HG03439 (cell line): ENCODE data around the gene SLC4A1.
"Not testable (repeated sequence)": the region's sequence is repeated elsewhere in the genome, so short reads cannot be mapped to it uniquely, and the experiment has no call there.

Experiments used
- ATAC-seq: cut with Tn5 transposase; IDR thresholded peaks from one replicate; pipeline ENCODE4 v1.9.1; 2021; ENCODE audit warnings: mild to moderate bottlenecking, moderate library complexity; ENCODE audit not compliant: unreplicated experiment

SLC4A1 gene

DNA sequence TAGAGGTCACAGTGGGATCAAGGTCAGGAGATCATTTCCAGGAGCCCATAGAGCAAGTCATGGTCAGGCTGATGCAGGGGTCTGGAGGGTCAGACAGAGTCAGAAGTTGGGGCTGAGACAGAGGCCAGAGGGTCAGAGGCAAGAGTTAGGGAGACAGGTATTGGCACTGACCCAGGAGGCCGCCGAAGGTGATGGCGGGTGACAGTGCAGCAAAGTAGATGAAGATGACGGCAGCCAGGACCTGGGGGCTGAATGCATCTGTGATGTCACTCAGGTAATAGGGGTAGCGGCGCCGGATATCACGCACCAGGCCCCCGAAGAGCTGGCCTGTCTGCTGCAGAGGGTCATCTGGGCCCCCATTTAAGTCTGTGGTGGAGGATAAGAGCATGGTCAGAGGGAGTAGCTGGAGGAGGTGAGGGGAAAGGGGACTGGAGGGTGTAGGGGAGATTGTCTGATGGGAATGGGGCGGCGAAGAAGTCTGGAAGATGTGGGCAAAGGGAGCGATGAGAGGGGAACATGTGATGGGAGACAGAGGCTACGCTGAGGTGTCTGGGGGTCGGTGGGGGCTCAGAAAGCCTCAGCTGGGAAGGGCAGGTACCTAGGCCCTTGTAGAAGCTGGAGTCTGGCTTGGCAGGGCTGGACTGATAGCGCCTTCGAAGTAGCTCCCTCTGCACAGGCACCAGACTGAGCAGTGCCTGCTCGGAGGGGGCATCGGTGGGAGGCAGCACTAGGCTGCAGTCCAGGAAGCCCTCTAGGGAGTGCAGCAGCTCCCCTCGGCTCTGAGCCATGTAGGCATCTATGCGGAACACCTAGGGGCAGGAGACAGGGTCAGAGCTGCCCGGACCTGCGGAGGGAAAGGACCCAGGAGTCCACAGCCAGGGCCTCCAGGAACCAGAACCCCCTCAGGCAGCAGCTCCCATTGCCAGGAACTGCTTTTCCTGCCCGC is 9.8 kb downstream of the SLC4A1 start:
- ATAC-seq = no peak

DNA sequence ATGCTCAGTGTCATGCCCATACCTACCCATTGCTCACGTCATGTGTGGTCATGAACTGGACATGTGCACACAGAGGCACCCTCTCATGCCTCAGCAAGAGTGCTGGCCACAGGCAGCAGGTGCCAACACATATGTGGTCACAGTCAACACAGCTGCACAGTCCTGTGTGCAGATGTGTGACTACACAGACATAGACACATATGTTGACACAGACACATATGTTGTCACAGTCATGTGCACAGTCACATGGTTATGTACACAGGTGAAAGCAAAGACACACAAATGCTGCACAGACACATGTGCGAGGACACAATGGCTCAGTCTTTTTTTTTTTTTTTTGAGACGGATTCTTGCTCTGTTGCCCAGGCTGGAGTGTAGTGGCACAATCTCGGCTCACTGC is 11.3 kb downstream of the SLC4A1 start:
- ATAC-seq = no peak

DNA sequence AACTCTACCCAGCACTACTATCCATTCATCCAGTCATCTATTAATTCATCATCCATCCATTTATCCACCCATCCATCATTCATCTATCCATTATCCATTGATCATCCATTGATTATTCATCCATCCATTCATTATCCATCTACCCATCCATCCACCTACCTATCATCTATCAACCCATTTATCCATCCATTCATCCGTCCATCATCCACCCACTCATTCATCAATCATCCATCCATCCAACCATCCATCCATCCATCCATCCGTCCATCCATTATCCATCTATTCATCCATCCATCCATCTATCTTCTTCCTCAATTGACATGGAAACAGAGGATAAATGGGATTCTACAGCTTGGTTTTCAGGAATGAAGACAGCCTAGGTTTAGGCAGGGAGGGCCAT is 12.0 kb downstream of the SLC4A1 start:
- no peak for ATAC-seq

DNA sequence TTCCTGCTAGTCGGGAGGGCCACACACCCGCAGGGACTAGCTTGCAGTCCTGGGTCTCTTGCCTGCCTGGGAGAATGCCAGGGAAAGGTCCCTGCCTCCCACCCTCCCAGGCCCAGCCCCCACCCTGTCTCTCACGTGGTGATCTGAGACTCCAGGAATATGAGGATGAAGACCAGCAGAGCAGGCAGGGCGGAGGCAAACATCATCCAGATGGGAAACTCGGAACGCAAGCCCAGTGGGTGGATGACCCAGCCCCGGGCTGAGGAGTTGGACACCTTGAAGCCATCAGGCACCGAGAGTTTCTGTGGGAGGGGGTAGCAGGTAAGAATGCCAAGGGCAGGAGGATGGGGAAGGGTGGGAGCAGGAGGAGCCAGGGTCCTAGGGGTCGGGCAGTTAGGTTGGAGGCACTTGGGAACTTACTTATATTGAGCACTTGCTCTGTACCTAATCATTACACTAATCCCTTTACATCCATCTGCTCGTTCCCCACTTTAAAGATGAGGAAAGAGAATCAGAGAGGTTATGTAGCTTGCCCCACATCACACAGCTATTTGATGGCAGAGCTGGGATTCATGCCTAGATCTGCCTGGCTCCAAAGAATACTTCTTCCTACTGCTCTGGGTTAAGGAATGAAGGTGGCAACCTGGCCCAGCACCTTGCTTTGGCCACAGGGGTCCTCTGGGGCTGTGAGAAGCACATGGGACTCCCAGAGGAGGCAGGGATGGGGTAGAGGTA is 13.4 kb downstream of the SLC4A1 start:
- no peak for ATAC-seq

DNA sequence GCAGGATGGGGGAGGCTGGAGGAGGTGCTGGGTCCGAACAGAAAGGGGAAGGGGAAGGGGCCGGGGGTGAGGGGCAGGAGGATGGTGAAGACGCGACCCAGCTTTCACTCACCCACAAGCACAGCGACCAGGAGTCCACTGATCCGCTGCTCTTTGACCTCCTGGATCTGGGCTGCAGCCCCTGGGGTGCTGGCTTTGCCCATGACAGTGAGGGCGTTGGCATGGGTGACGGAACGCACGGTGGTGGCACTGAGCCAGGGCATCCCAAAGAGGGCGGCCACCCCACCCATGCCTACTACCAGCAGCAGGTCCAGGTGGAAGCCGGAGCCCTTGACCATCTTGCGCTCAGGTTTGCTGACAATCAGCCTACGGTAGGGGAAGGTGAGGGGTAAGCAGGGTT is 14.9 kb downstream of the SLC4A1 start:
- no peak for ATAC-seq

DNA sequence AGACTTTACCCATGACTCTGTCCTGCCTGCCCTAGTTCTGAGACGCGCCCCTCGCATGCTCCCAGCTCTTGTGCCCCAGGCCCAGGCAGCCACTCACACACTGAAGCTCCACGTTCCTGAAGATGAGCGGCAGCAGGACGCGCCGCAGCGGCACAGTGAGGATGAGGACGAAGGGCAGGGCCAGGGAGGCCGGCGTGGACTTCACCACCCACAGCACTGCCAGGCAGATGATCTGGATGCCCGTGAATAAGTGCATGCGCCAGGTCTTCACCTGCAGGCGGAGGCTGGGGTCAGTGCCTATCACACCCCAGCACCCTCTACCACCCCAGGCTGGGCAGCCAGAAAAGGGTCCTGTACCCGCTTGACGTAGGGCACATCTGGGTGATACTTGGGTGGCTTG is 16.9 kb downstream of the SLC4A1 start:
- ATAC-seq = no peak

- ATAC-seq = no peak
Observed at GRCh38 chr17:44249501-44250246, 18.3 kb downstream of the SLC4A1 start.

DNA sequence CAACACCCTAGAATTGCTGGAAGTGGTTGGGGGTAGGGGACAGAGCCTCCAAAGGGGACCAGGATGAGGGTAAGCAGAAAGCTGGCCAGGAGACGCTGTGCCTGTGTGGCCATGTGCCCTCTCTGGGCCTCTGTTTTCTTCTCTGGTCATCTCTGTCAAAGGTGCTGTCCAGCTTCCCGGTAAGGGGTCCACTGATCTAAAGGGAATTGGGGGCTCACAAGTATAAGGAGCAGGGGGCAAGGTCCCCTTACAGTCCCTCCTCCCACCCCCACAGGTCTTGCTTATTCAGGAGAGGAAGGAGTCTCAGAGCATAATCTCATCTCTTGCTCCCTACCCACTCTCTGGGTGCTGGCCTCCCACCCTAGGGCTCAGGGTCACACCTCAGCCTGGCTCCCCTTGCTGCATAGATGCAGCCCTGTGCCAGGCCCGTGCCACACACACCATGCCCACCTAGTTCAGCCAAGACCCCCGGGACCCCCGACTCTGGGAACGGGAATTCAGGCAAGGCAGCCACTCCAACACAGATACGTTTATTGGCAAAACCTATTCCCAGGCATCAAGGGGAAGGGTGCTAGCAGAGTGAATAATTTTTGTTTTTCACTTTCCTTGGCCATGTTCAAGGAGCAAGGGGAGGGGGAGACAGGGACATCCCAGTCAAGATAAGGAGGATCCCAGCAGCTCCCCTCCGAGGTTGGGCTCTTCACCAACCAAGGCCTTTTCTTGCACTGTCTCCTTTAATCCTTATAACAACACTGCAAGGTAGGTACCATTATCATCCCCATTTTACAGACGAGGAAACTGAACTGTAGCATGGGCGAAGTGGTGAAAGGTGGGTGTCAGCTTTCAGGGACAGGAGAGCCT is 19.8 kb downstream of the SLC4A1 start:
- no peak for ATAC-seq

- ATAC-seq = no peak
Observed at GRCh38 chr17:44247440-44247841, 20.5 kb downstream of the SLC4A1 start.

- no peak for ATAC-seq
Observed at GRCh38 chr17:44241106-44241624, 26.8 kb downstream of the SLC4A1 start.

GRCh38 chr17:44237886-44238285 is 30.0 kb downstream of the SLC4A1 start:
- not testable (repeated sequence) for ATAC-seq

- no peak for ATAC-seq
Observed at GRCh38 chr17:44236444-44236991, 31.4 kb downstream of the SLC4A1 start.

- no peak for ATAC-seq
Observed at GRCh38 chr17:44235583-44235936, 32.4 kb downstream of the SLC4A1 start.

DNA sequence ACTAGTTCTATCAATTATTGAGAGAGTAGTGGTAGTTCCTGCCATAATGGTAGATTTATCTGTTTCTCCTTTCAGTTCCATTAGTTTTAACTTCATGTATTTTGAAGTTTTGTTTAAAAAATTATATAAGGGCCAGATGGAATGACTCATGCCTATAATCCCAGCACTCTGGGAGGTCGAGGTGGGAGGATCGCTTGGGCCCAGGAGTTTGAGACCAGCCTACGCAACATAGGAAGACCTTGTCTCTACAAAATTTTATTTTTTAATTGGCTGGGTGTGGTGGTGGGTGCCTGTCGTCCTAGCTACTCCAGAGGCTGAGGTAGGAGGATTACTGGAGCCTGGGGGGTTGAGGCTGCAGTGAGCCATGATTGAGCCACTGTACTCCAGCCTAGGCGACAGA is 34.4 kb downstream of the SLC4A1 start:
- ATAC-seq = no peak

- no peak for ATAC-seq
Observed at GRCh38 chr17:44232061-44232460, 35.9 kb downstream of the SLC4A1 start.

DNA sequence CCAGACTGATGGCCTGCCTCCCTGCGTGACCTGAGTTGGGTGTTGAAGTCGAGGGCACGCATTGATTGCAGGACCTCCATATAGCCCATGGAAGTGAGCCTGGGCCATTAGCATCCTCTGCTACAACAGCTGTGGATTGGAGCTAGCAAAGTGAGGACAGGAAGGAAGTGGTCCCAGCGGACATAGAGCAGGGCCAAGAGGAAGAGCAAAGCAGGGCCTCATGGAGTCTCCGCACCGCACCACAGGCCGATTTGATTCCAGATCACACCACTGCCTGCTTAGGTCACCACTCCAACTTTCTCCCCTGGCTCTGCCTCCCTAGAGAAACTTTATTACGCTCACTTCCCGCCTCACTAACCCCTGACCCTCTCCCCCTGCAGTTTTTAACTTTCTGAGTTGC is 37.8 kb downstream of the SLC4A1 start:
- no peak for ATAC-seq

DNA sequence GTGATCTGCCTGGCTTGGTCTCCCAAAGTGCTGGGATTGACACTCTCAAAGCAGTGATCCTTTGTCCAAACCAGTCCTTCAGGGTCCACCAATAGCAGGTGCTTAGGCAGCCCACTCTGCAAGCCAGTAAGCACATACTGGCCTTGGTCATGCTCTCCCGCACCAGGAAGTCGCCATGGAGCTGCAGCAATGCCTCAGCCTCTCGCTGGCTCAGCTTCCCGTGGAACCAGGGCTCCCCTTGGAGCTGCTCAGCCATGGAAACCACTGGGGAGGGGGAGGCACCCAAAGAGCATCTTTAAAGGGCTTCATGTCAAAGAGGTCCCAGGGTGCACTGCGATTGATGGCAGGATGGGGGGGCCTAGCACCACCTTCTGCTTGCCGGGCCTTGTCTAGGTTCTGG is 38.8 kb downstream of the SLC4A1 start:
- ATAC-seq = no peak

DNA sequence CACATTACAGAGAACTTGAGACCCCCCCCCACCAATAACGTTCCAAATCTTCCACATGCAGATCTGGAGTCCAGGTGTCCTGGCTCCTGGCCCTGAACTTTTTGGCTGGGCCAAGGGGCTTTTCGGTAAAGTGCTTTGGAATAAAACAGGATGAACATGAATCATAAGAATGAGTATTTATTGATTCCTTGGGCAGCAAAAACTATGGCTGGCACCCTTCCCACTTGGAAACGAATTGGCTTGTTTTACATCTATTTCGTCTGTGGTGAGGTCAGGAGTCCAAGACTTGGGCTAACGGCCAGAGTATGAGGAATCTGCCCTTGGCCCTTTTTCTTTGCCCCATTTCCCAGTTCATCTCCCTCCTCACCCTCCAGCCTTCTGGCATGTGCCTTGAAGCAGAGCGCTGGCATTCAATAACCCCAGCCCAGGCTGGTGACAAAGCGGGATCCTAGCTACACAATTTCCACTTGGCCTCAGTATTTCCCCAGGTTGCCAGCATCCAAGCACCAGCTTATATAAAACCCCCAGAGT is 44.3 kb downstream of the SLC4A1 start:
- ATAC-seq = no peak

- no peak for ATAC-seq
Observed at GRCh38 chr17:44222112-44222869, 45.6 kb downstream of the SLC4A1 start.
